Measurements from ENCODE around the gene ISCA2. TPM values are rescaled to one million over a fixed set of nuclear protein-coding genes. Genes with fewer than 3 reads are reported as not detected.

ISCA2 gene
- total and polyA plus RNA-seq, 4 experiments from 2014 or later: 31.3 to 83.1 (median 47.4) TPM

DNA sequence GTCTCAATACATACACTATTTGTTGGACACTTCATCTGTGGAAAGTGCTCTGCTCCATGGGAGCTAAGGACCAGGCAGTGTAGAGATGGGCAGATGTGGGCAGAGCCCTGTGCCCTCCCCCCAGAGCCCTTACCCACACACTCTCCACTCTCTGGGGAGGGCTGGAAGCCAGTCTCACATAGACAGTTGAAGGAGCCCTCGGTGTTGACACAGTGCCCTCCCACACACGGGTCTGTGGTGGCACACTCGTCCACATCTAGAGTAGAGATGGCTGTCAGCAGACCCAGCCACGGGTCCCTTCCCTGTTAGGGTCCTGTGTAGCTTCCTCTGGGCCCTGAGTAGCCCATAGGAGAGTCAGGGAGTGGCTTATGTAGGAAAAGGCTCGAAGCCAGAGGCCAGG, 14.3 kb downstream of the ISCA2 start:
- H3K27me3 ChIP-seq (ENCODE audit: insufficient read depth, low read length): no peaks in the 10 kb centered on the region
- no peaks in the 10 kb centered on the region for H3K9me3 ChIP-seq (ENCODE audit: control insufficient read depth in 1 of 2, low read length in 2 of 2)
- H3K4me3 ChIP-seq (ENCODE audit: low read length in 2 of 2): no peak overlapping the region
- Mint-ChIP-seq H3K4me3 (no peak overlapping the region), H3K9me3 (peaks cover 0 to 2% (median 0%) of the 10 kb centered on the region in 8 donors), H3K27me3 (peaks cover 0 to 11% of the 10 kb centered on the region in 2 donors), H3K36me3 (no peaks in the 10 kb centered on the region), H3K4me1 (no peaks in the 10 kb centered on the region), H3K27ac (peak overlapping the region in 1 of 7 donors; percentile 32)
- no peak overlapping the region for H3K27ac ChIP-seq (ENCODE audit: low read depth, low read length)
- ChIA-PET POLR2A (ENCODE audit: partially characterized antibody) (no interaction called here), CTCF (ENCODE audit: partially characterized antibody) (no interaction called here)
- no peak for DNase-seq
- intact Hi-C loops (cut with micrococcal nuclease): no loop called here
- H3K36me3 ChIP-seq (ENCODE audit: insufficient read depth, low read length): no peaks in the 10 kb centered on the region
- H3K4me1 ChIP-seq (ENCODE audit: insufficient read depth, low read length): no peaks in the 10 kb centered on the region

DNA sequence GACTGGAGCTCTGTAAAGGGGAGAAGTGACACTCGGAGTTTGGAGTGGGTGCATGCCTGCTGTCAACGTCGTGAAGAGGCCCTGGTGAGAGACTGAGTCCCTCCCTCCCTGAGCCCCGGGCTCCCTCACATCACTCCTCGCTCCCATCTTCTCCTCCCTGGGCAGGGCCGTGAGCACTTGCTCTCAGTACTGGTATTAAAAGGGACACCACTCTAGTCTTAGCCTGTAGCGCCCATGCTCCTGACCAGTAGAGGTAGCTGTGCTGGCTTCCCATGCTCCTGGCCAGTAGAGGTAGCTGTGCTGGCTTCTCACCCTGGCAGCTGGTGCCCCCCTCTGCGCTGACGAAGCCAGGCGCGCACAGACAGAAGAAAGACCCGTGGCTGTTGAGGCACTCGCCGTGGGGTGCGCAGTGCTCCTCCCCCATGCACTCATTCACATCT, 14.7 kb downstream of the ISCA2 start:
- H3K36me3 ChIP-seq (ENCODE audit: insufficient read depth, low read length): no peaks in the 10 kb centered on the region
- Mint-ChIP-seq H3K9me3 (peaks cover 0 to 2% (median 0%) of the 10 kb centered on the region in 8 donors), H3K27me3 (peaks cover 0 to 14% of the 10 kb centered on the region in 2 donors), H3K4me1 (no peaks in the 10 kb centered on the region), H3K27ac (no peak overlapping the region), H3K4me3 (no peak overlapping the region), H3K36me3 (no peaks in the 10 kb centered on the region)
- H3K9me3 ChIP-seq (ENCODE audit: control insufficient read depth in 1 of 2, low read length in 2 of 2): no peaks in the 10 kb centered on the region
- ChIA-PET CTCF (ENCODE audit: partially characterized antibody) (no interaction called here), POLR2A (ENCODE audit: partially characterized antibody) (no interaction called here)
- no peaks in the 10 kb centered on the region for H3K27me3 ChIP-seq (ENCODE audit: insufficient read depth, low read length)
- no peak overlapping the region for H3K4me3 ChIP-seq (ENCODE audit: low read length in 2 of 2)
- no peaks in the 10 kb centered on the region for H3K4me1 ChIP-seq (ENCODE audit: insufficient read depth, low read length)
- intact Hi-C loops (cut with micrococcal nuclease): no loop called here
- DNase-seq: no peak
- H3K27ac ChIP-seq (ENCODE audit: low read depth, low read length): no peak overlapping the region

DNA sequence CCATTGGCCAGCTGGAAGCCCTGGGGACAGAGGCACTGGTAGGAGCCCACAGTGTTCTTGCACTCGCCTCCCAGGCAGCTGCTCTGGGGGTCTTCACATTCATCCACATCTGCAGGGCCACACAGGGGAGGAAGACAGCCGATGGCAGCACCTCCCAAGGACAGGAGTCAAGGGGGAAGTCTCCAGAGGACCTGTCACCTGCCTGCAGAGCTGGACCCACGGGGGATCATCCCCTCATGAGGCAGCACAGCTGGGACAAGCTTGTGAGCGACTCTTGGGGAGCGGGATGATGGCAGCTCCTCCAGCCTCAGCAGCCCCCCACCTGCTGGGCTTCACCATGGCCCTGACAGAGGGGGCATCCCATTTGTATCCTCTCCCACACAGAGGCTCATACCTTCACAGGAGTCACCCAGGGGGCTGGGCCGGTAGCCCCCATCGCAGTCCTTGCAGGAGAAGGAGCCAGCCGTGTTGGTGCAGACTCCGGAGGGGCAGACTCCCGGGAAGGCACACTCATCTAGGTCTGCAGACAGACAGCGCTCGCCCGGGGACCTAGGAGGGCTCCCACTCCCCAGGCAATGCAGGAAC, 15.4 kb downstream of the ISCA2 start:
- CTCF ChIA-PET (ENCODE audit: partially characterized antibody): no interaction called here
- Histone ChIP-seq H3K36me3 (ENCODE audit: insufficient read depth, low read length) (no peaks in the 10 kb centered on the region), H3K9me3 (ENCODE audit: control insufficient read depth in 1 of 2, low read length in 2 of 2) (no peaks in the 10 kb centered on the region), H3K27ac (ENCODE audit: low read depth, low read length) (no peak overlapping the region), H3K4me1 (ENCODE audit: insufficient read depth, low read length) (no peaks in the 10 kb centered on the region), H3K4me3 (ENCODE audit: low read length in 2 of 2) (no peak overlapping the region), H3K27me3 (ENCODE audit: insufficient read depth, low read length) (no peaks in the 10 kb centered on the region)
- Mint-ChIP-seq H3K9me3 (peaks cover 0 to 2% (median 0%) of the 10 kb centered on the region in 8 donors), H3K4me1 (peaks cover 0 to 4% (median 2%) of the 10 kb centered on the region in 4 donors), H3K27ac (no peak overlapping the region), H3K36me3 (no peaks in the 10 kb centered on the region), H3K27me3 (peaks cover 0 to 16% of the 10 kb centered on the region in 2 donors), H3K4me3 (no peak overlapping the region)
- no peak for DNase-seq
- POLR2A ChIA-PET (ENCODE audit: partially characterized antibody): no interaction called here
- intact Hi-C loops (cut with micrococcal nuclease): no loop called here

DNA sequence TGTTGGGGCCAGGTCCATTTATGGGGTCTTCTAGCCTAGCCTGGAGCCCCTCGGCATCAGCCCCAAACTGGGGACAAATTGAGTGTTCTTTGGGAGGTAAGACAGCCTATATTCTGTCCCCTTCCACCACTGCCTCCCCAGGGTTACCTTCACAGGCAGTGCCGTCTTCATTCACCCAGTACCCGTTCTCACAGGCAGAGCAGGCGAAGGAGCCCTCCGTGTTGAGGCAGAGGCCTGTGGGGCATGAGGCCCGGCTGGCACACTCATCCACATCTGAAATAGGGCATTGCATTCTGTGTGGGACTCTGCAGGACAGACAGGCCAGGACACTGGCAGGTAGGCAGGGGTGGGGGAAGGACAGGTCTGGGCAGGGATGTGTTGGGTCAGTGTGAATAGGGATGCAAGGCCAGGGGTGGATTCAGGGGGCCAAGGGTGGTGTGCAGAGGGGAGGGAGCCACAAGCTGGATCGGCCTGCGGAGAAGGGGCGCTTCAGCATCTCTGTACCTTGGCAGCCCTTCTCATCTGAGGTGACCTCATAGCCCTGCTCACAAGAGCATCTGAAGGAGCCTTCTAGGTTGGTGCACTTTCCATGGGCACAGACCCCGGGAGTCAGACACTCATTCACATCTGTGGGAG, 16.1 kb downstream of the ISCA2 start:
- Histone ChIP-seq H3K4me3 (ENCODE audit: low read length in 2 of 2) (no peak overlapping the region), H3K36me3 (ENCODE audit: insufficient read depth, low read length) (no peaks in the 10 kb centered on the region), H3K4me1 (ENCODE audit: insufficient read depth, low read length) (peaks cover 6% of the 10 kb centered on the region), H3K9me3 (ENCODE audit: control insufficient read depth in 1 of 2, low read length in 2 of 2) (no peaks in the 10 kb centered on the region), H3K27me3 (ENCODE audit: insufficient read depth, low read length) (no peaks in the 10 kb centered on the region), H3K27ac (ENCODE audit: low read depth, low read length) (no peak overlapping the region)
- Mint-ChIP-seq H3K27ac (no peak overlapping the region), H3K4me3 (no peak overlapping the region), H3K36me3 (no peaks in the 10 kb centered on the region), H3K4me1 (peaks cover 0 to 11% (median 7%) of the 10 kb centered on the region in 4 donors), H3K9me3 (peaks cover 0 to 2% (median 0%) of the 10 kb centered on the region in 8 donors), H3K27me3 (peaks cover 0 to 16% of the 10 kb centered on the region in 2 donors)
- POLR2A ChIA-PET (ENCODE audit: partially characterized antibody): no interaction called here
- CTCF ChIA-PET (ENCODE audit: partially characterized antibody): no interaction called here
- intact Hi-C loops (cut with micrococcal nuclease): no loop called here
- no peak for DNase-seq

DNA sequence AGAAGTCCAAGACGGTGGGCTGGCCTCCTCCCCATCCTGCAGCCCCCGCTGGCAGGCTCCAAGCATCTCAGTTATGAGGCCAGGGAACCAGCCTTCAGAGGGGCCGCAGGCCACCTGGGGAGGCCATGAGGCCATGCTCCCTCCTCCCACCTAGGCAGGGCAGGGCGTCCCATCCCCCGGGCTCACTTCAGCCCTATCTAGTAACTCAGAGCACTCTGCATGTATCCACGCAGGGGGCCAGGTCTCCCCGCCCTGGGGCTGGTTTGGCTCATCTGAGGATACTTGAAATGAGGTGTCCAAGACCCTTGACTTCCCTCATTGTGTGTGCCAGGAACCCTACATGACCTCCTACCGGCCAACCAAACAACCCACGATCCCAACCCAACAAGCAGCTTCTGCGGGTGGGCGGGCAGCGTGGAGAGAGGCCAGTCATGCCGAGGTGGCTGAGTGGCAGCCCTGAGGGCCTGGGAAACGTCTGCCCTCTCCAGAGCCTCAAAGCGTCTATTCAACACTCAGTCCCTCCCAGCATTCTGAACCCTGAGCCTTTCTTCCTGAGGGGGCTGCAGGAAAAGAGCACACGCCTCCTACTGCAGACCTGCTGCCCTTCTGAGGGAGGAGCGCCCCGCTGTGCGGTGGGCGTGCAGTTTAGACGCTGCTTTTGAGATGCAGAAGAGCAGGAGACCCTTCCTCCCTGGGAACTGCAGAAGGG, 16.8 kb downstream of the ISCA2 start:
- Mint-ChIP-seq H3K4me1 (peaks cover 0 to 15% (median 10%) of the 10 kb centered on the region in 4 donors), H3K27ac (no peak overlapping the region), H3K36me3 (no peaks in the 10 kb centered on the region), H3K9me3 (peaks cover 0 to 2% (median 0%) of the 10 kb centered on the region in 8 donors), H3K4me3 (no peak overlapping the region), H3K27me3 (peaks cover 0 to 16% of the 10 kb centered on the region in 2 donors)
- POLR2A ChIA-PET (ENCODE audit: partially characterized antibody): no interaction called here
- Histone ChIP-seq H3K36me3 (ENCODE audit: insufficient read depth, low read length) (no peaks in the 10 kb centered on the region), H3K9me3 (ENCODE audit: control insufficient read depth in 1 of 2, low read length in 2 of 2) (no peaks in the 10 kb centered on the region), H3K27ac (ENCODE audit: low read depth, low read length) (no peak overlapping the region), H3K4me3 (ENCODE audit: low read length in 2 of 2) (no peak overlapping the region), H3K4me1 (ENCODE audit: insufficient read depth, low read length) (peaks cover 8% of the 10 kb centered on the region), H3K27me3 (ENCODE audit: insufficient read depth, low read length) (no peaks in the 10 kb centered on the region)
- intact Hi-C loops (cut with micrococcal nuclease): no loop called here
- CTCF ChIA-PET (ENCODE audit: partially characterized antibody): no interaction called here
- DNase-seq: no peak

DNA sequence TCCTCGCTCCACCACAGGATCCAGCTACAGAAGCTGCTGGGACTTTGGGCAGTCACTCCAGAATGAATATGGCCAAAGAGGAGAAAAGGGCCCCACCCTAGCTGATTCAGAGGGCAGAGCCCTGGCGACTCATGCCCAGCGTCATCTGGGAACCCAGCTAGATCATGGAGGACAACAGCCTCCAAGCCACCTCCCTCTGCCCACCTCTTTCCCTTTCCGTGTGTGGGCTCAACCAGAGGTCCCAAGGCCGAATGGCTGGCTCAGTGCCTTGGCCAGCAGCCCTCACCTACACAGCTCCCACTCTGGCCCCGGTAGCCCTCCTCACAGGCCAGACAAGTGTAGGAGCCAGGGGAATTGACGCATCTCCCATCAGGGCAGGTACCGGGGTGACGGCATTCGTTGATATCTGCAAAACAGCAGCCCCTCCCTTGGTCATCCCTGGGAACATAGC, 17.4 kb downstream of the ISCA2 start:
- Histone ChIP-seq H3K4me1 (ENCODE audit: insufficient read depth, low read length) (peaks cover 8% of the 10 kb centered on the region), H3K27me3 (ENCODE audit: insufficient read depth, low read length) (no peaks in the 10 kb centered on the region), H3K36me3 (ENCODE audit: insufficient read depth, low read length) (no peaks in the 10 kb centered on the region), H3K9me3 (ENCODE audit: control insufficient read depth in 1 of 2, low read length in 2 of 2) (no peaks in the 10 kb centered on the region), H3K27ac (ENCODE audit: low read depth, low read length) (no peak overlapping the region), H3K4me3 (ENCODE audit: low read length in 2 of 2) (no peak overlapping the region)
- peaks cover 0 to 15% (median 11%) of the 10 kb centered on the region in 4 donors for H3K4me1 Mint-ChIP-seq
- POLR2A ChIA-PET (ENCODE audit: partially characterized antibody): no interaction called here
- H3K9me3 Mint-ChIP-seq: peaks cover 0 to 2% (median 0%) of the 10 kb centered on the region in 8 donors
- no peaks in the 10 kb centered on the region for H3K36me3 Mint-ChIP-seq
- CTCF ChIA-PET (ENCODE audit: partially characterized antibody): interaction anchor here (1.5 kb wide), 1 partner anchor 8 kb away, joined by 4 read pairs; no protein-coding TSS in a partner anchor
- no peak overlapping the region for H3K4me3 Mint-ChIP-seq
- H3K27ac Mint-ChIP-seq: no peak overlapping the region
- DNase-seq: no peak
- intact Hi-C loops (cut with micrococcal nuclease): no loop called here
- H3K27me3 Mint-ChIP-seq: peaks cover 0 to 16% of the 10 kb centered on the region in 2 donors
